ENCODE results near the gene CLEC12A. TPM values are rescaled to one million over a fixed set of nuclear protein-coding genes. Genes with fewer than 3 reads are reported as not detected.

Gene CLEC12A
- total and polyA plus RNA-seq, 2 donors (not counting 1 experiment from before 2014, with no cell fraction given): 1.0 TPM; not detected in 1

GRCh38 chr12:9943240-9943639, 28.0 kb upstream of the CLEC12A start:
- H3K4me1 Mint-ChIP-seq: peaks cover 26% of the 10 kb centered on the region
- H2AFZ ChIP-seq (ENCODE audit: insufficient read depth, low read depth, low read length, poor library complexity, severe bottlenecking): peak overlapping the region; percentile 37
- H3K27ac ChIP-seq (ENCODE audit: low read length in 2 of 2): no peak overlapping the region
- WGBS (ENCODE audit: insufficient coverage): 72% methylated on average over 15 of the region's 19 CpGs
- peak overlapping the region; percentile 76 for H3K4me3 Mint-ChIP-seq
- H3K9ac ChIP-seq (ENCODE audit: low read length): no peak overlapping the region
- DNase-seq: peak; percentile 62
- POLR2A ChIA-PET: no interaction called here
- CTCF ChIA-PET: interaction anchor here (1.0 to 1.3 kb wide), 2 partner anchors 67 to 130 kb away, joined by 3 to 4 read pairs; partner anchors contain the start of gene CLEC12B
- H3K9me3 ChIP-seq (ENCODE audit: control extremely low read depth in 1 of 3, control insufficient read depth in 2 of 3, insufficient read depth in 1 of 3, low read length in 2 of 3): peaks cover 0 to 4% (median 0%) of the 10 kb centered on the region in 3 donors
- intact Hi-C loops (cut with micrococcal nuclease): loop anchor here (5.0 kb wide), 2 partner anchors 64 to 191 kb away; no protein-coding TSS in a partner anchor
- peak overlapping the region; percentile 63 for H3K4me2 ChIP-seq (replicated peaks; ENCODE audit: low read depth, low read length, poor library complexity, severe bottlenecking)
- H3K27me3 Mint-ChIP-seq: peaks cover 18% of the 10 kb centered on the region
- peak; percentile 90 for ATAC-seq (ENCODE audit: low read depth)
- H3K4me3 ChIP-seq (ENCODE audit: control extremely low read depth in 1 of 5, extremely low read depth in 1 of 5, insufficient read depth in 1 of 5, low read depth in 2 of 5, low read length in 4 of 5): peak overlapping the region in 4 of 5 experiments; percentile 5 to 34 (median 26)
- no peaks in the 10 kb centered on the region for H3K36me3 ChIP-seq (replicated peaks in 1 of 2; ENCODE audit: control extremely low read depth in 1 of 2, control insufficient read depth in 1 of 2, extremely low read depth in 1 of 2, insufficient read depth in 2 of 2, low read length in 1 of 2)
- no peak for TF ChIP-seq CTCF (IDR thresholded peaks at IDR 0.05)
- TF ChIP-seq EZH2 (IDR thresholded peaks at IDR 0.05; ENCODE audit: borderline replicate concordance, insufficient read depth, low read depth, low read length, poor library complexity, severe bottlenecking): no peak
- H3K4me1 ChIP-seq (ENCODE audit: control insufficient read depth in 2 of 2, insufficient read depth in 2 of 2, low read length in 2 of 2): peaks cover 19 to 27% of the 10 kb centered on the region in 2 donors
- H4K20me1 ChIP-seq (ENCODE audit: control insufficient read depth, insufficient read depth, low read length, poor library complexity, severe bottlenecking): no peaks in the 10 kb centered on the region
- H3K9me3 Mint-ChIP-seq (ENCODE audit: insufficient read depth): no peaks in the 10 kb centered on the region
- H3K27ac Mint-ChIP-seq: no peak overlapping the region
- H3K79me2 ChIP-seq (ENCODE audit: control insufficient read depth, insufficient read depth, low read length): no peaks in the 10 kb centered on the region
- H3K27me3 ChIP-seq (replicated peaks in 1 of 4; ENCODE audit: control extremely low read depth in 1 of 4, control insufficient read depth in 3 of 4, insufficient read depth in 4 of 4, low read length in 3 of 4): peaks cover 0 to 7% (median 0%) of the 10 kb centered on the region in 4 experiments

- ChIA-PET POLR2A (no interaction called here), CTCF (interaction anchor here (0.7 to 1.3 kb wide), 3 partner anchors 66 to 199 kb away, joined by 3 to 4 read pairs (median 3); partner anchors contain the start of gene CLEC12B)
- ATAC-seq (ENCODE audit: low read depth): no peak
- no peak overlapping the region for H3K4me3 Mint-ChIP-seq
- 0% methylated on average over 1 of the region's 2 CpGs for WGBS (ENCODE audit: insufficient coverage)
- Histone ChIP-seq H3K4me1 (ENCODE audit: control insufficient read depth in 2 of 2, insufficient read depth in 2 of 2, low read length in 2 of 2) (peaks cover 29 to 37% of the 10 kb centered on the region in 2 donors), H3K9ac (ENCODE audit: low read length) (no peak overlapping the region), H3K79me2 (ENCODE audit: control insufficient read depth, insufficient read depth, low read length) (no peaks in the 10 kb centered on the region), H3K27ac (ENCODE audit: low read length in 2 of 2) (no peak overlapping the region), H3K4me2 (replicated peaks; ENCODE audit: low read depth, low read length, poor library complexity, severe bottlenecking) (peak overlapping the region; percentile 26), H4K20me1 (ENCODE audit: control insufficient read depth, insufficient read depth, low read length, poor library complexity, severe bottlenecking) (no peaks in the 10 kb centered on the region), H3K9me3 (ENCODE audit: control extremely low read depth in 1 of 3, control insufficient read depth in 2 of 3, insufficient read depth in 1 of 3, low read length in 2 of 3) (peaks cover 0 to 4% (median 0%) of the 10 kb centered on the region in 3 donors), H3K4me3 (ENCODE audit: control extremely low read depth in 1 of 5, extremely low read depth in 1 of 5, insufficient read depth in 1 of 5, low read depth in 2 of 5, low read length in 4 of 5) (no peak overlapping the region), H3K27me3 (replicated peaks in 1 of 4; ENCODE audit: control extremely low read depth in 1 of 4, control insufficient read depth in 3 of 4, insufficient read depth in 4 of 4, low read length in 3 of 4) (peaks cover 0 to 7% (median 0%) of the 10 kb centered on the region in 4 experiments), H3K36me3 (replicated peaks in 1 of 2; ENCODE audit: control extremely low read depth in 1 of 2, control insufficient read depth in 1 of 2, extremely low read depth in 1 of 2, insufficient read depth in 2 of 2, low read length in 1 of 2) (no peaks in the 10 kb centered on the region), H2AFZ (ENCODE audit: insufficient read depth, low read depth, low read length, poor library complexity, severe bottlenecking) (no peak overlapping the region)
- no peak overlapping the region for H3K27ac Mint-ChIP-seq
- intact Hi-C loops (cut with micrococcal nuclease): loop anchor here (5.0 kb wide), 2 partner anchors 63 to 192 kb away; no protein-coding TSS in a partner anchor
- DNase-seq: no peak
- peaks cover 12% of the 10 kb centered on the region for H3K27me3 Mint-ChIP-seq
- peaks cover 37% of the 10 kb centered on the region for H3K4me1 Mint-ChIP-seq
- TF ChIP-seq EZH2 (IDR thresholded peaks at IDR 0.05; ENCODE audit: borderline replicate concordance, insufficient read depth, low read depth, low read length, poor library complexity, severe bottlenecking) (no peak), CTCF (IDR thresholded peaks at IDR 0.05) (no peak)
- H3K9me3 Mint-ChIP-seq (ENCODE audit: insufficient read depth): no peaks in the 10 kb centered on the region
Measured at GRCh38 chr12:9944391-9944790, 26.8 kb upstream of the CLEC12A start.
